Common myeloid progenitor, CD34-positive (primary cell): ENCODE measurements around the gene ATP5MG.
A peak's percentile ranks its signal among the peaks of the same experiment; 100 is the strongest.

Experiments used
- CTCF ChIA-PET: fragments of 350-600 bp; sonication (Branson Sonifier 250); formaldehyde crosslinking; loops from one replicate; lab custom pipeline; 2021; ENCODE audit warnings: antibody characterized with exemption; lab: Charles Lee
- POLR2A ChIA-PET: fragments of 350-600 bp; sonication (Branson Sonifier 250); formaldehyde crosslinking; loops from one replicate; lab custom pipeline; 2021; ENCODE audit warnings: antibody characterized with exemption; lab: Charles Lee
- DNase-seq, 3 donors: peaks; one replicate each; pipeline versions ENCODE4 v3.0.0 to v3.0.0-alpha.2; 2013
- H3K27ac ChIP-seq, 2 experiments: 1 replicate in 1 of 2; 2 replicates in 1 of 2; pipeline ENCODE4 v1.7.0; 2013; ENCODE audit warnings: inconsistent platforms in 2 of 2, low read length in 2 of 2, mild to moderate bottlenecking in 2 of 2, low read depth in 1 of 2, moderate library complexity in 1 of 2; ENCODE audit not compliant: severe bottlenecking in 2 of 2, insufficient read depth in 1 of 2, poor library complexity in 1 of 2
- H3K27me3 ChIP-seq, 5 experiments: replicated peaks in 2 of 5; 1 replicate in 3 of 5; 2 replicates in 2 of 5; pipeline versions ENCODE4 v1.6.1 to v1.7.0; 2013; ENCODE audit warnings: low read length in 4 of 5, mild to moderate bottlenecking in 2 of 5, moderate library complexity in 2 of 5, inconsistent platforms in 1 of 5; ENCODE audit not compliant: insufficient read depth in 5 of 5, control insufficient read depth in 4 of 5
- H3K36me3 ChIP-seq, 4 experiments: 1 replicate in 2 of 4; 2 replicates in 2 of 4; pipeline versions ENCODE4 v1.6.1 to v1.7.0; 2013; ENCODE audit warnings: low read length in 3 of 4, control low read depth in 1 of 4, mild to moderate bottlenecking in 1 of 4; ENCODE audit not compliant: control insufficient read depth in 4 of 4, insufficient read depth in 4 of 4
- H3K4me1 ChIP-seq, 4 experiments: 1 replicate in 3 of 4; 2 replicates in 1 of 4; pipeline versions ENCODE4 v1.6.1 to v1.7.1; 2013; ENCODE audit warnings: low read length in 3 of 4, mild to moderate bottlenecking in 3 of 4, control low read depth in 1 of 4, inconsistent platforms in 1 of 4, moderate library complexity in 1 of 4; ENCODE audit not compliant: control insufficient read depth in 4 of 4, insufficient read depth in 4 of 4; ENCODE audit errors: control extremely low read depth in 1 of 4
- H3K4me3 ChIP-seq, 7 experiments: 1 replicate in 4 of 7; 2 replicates in 3 of 7; pipeline versions ENCODE4 v1.5.1 to v1.7.0; 2013; ENCODE audit warnings: mild to moderate bottlenecking in 7 of 7, low read length in 6 of 7, moderate library complexity in 6 of 7, inconsistent platforms in 2 of 7, low read depth in 2 of 7, control low read depth in 1 of 7; ENCODE audit not compliant: insufficient read depth in 4 of 7, control insufficient read depth in 1 of 7; ENCODE audit errors: extremely low read depth in 1 of 7
- H3K9me3 ChIP-seq, 5 experiments: 1 replicate in 4 of 5; 2 replicates in 1 of 5; pipeline versions ENCODE4 v1.6.1 to v1.7.1; 2013; ENCODE audit warnings: low read length in 4 of 5, mild to moderate bottlenecking in 2 of 5, inconsistent platforms in 1 of 5, low read depth in 1 of 5, moderate library complexity in 1 of 5; ENCODE audit not compliant: control insufficient read depth in 4 of 5, insufficient read depth in 2 of 5; ENCODE audit errors: control extremely low read depth in 1 of 5
- WGBS: methylation state at CpG from one replicate; pipeline ENCODE4 v1.1.5; 2013; ENCODE audit not compliant: insufficient coverage; 5-methylcytosine and 5-hydroxymethylcytosine counted together

The ATP5MG gene

DNA sequence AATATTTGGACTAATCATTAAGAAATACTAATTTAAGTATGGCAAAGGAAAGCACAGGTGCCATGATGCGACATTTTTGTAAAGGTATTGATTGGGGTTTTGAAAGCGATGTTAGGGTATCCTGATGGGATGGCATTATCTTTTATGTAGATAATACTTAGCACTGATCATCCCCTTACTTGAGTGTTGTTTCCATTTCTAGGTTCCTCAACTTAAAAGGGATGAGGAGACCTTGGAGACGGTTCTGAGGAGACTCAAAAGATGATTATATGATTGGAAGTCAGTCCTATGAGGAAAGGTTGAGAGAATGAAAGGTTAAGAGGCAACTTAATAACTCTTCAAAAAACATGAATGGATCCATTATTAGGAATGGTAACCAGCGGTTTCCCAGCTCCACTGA is 46.0 kb downstream of the ATP5MG start:
- Histone ChIP-seq H3K4me1 (peaks cover 0 to 19% (median 9%) of the 10 kb centered on the region in 4 experiments), H3K27ac (no peak overlapping the region), H3K9me3 (no peaks in the 10 kb centered on the region), H3K36me3 (peaks cover 7 to 23% (median 12%) of the 10 kb centered on the region in 4 experiments), H3K4me3 (no peak overlapping the region), H3K27me3 (no peaks in the 10 kb centered on the region)
- ChIA-PET CTCF (interaction anchor here (0.8 to 1.7 kb wide), 5 partner anchors 9 to 44 kb away, joined by 3 to 5 read pairs (median 5); no protein-coding TSS in a partner anchor), POLR2A (interaction anchor here (0.8 kb wide), 1 partner anchor 11 kb away, joined by 4 read pairs; the partner anchor contains the start of gene KMT2A)
- DNase-seq, result no peak
- 100% methylated on average over 1 of the region's 4 CpGs for WGBS

DNA sequence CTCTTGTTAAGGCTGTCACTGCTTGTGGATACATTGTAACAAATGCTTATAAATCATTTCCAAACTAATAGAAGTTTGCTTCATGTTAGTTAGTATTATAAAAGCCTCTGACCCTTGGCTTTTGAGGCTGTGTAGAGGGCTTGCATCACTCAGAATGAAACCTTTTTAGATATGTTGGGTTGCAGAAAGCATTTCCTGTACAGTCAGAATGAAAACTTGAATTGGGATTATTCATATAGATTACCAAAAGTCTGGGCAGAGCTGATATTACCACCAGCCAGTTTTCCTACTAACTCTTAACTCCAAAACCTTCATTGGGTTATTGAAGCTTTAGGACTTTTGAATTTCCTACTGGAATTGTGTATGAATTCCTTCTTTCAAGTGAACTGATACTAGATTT is 46.9 kb downstream of the ATP5MG start:
- Histone ChIP-seq H3K4me3 (no peak overlapping the region), H3K27me3 (no peaks in the 10 kb centered on the region), H3K9me3 (no peaks in the 10 kb centered on the region), H3K27ac (peak overlapping the region in 1 of 2 experiments; percentile 18), H3K4me1 (peaks cover 0 to 11% (median 4%) of the 10 kb centered on the region in 4 experiments), H3K36me3 (peaks cover 7 to 19% (median 12%) of the 10 kb centered on the region in 4 experiments)
- POLR2A ChIA-PET, result interaction anchor here (0.8 kb wide), 1 partner anchor 12 kb away, joined by 4 read pairs; the partner anchor contains the start of gene KMT2A
- no peak for DNase-seq
- CTCF ChIA-PET, result interaction anchor here (0.8 to 1.7 kb wide), 5 partner anchors 10 to 43 kb away, joined by 3 to 5 read pairs (median 5); no protein-coding TSS in a partner anchor

DNA sequence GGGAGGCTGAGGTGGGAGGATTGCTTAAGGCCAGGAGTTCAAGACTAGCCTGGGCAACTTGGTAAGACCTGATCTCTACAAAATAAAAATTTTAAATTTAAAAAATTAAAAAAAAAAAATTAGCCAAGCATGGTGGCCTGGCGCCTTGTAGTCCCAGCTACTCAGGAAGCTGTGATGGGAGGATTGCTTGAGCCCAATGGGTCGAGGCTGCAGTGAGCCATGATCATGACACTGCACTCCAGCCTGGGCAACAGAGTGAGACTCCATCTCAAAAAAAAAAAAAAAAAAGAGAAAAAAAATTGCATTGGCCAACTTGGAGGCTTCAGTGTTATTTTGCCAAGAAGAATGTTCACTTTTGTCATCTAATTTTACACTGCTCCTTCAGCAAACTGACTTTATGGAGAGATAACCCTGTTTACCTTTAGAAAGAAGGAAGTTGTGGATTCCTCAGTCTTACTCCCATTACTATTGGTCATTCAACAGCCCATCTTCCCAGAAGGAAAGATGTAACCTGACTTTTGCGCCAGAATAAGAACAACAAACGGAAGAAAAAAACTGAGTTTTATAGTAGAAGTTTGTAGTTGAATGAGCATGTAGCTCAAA is 48.0 kb downstream of the ATP5MG start:
- DNase-seq, result no peak
- H3K4me3 ChIP-seq, result no peak overlapping the region
- H3K36me3 ChIP-seq, result peaks cover 14 to 19% (median 15%) of the 10 kb centered on the region in 4 experiments
- ChIA-PET POLR2A (no interaction called here), CTCF (interaction anchor here (1.7 kb wide), 1 partner anchor 36 kb away, joined by 5 read pairs; no protein-coding TSS in a partner anchor)
- H3K27me3 ChIP-seq, result no peaks in the 10 kb centered on the region
- no peaks in the 10 kb centered on the region for H3K9me3 ChIP-seq
- H3K4me1 ChIP-seq, result peaks cover 0 to 8% (median 2%) of the 10 kb centered on the region in 4 experiments
- no peak overlapping the region for H3K27ac ChIP-seq
- 100% methylated on average over 2 of the region's 4 CpGs for WGBS

DNA sequence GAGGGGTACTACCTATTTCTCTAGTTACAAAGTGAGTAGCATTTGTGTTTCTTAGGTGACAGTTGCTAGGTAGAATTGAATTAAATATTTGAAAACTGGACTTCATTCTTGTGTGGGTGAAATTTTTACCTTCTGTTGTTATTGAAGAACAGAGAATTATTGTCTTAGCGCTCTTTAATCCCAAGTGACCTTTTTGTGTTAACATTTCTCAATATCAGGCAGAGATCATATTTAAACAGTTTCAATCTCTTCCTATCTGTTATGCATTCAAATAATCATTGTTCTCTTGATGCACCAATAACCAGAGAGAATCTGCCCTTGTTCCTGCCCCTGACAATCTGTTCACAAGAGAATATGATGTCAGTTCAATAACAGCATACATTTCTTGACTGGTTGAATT is 49.0 kb downstream of the ATP5MG start:
- Histone ChIP-seq H3K27ac (no peak overlapping the region), H3K4me1 (peaks cover 0 to 8% (median 2%) of the 10 kb centered on the region in 4 experiments), H3K36me3 (peaks cover 13 to 16% (median 14%) of the 10 kb centered on the region in 4 experiments), H3K4me3 (no peak overlapping the region), H3K9me3 (no peaks in the 10 kb centered on the region), H3K27me3 (no peaks in the 10 kb centered on the region)
- DNase-seq, result no peak
- CTCF ChIA-PET, result interaction anchor here (1.3 to 1.7 kb wide), 2 partner anchors 8 to 20 kb away, joined by 4 to 7 read pairs; no protein-coding TSS in a partner anchor
- POLR2A ChIA-PET, result no interaction called here
- no CpG with 5 or more reads among the region's 1 CpG for WGBS
